HUES64 (cell line): ENCODE results near the gene RYR3.

ENCODE experiments used
- H3K27ac ChIP-seq: 2 replicates; pipeline ENCODE4 v1.7.0; 2013; ENCODE audit warnings: low read depth, low read length, inconsistent platforms
- H3K27me3 ChIP-seq: 2 replicates; pipeline ENCODE4 v1.6.1; 2013; ENCODE audit warnings: mild to moderate bottlenecking, low read length; ENCODE audit not compliant: insufficient read depth
- H3K36me3 ChIP-seq: 2 replicates; pipeline ENCODE4 v1.6.1; 2013; ENCODE audit warnings: mild to moderate bottlenecking, low read length; ENCODE audit not compliant: insufficient read depth
- H3K4me1 ChIP-seq: 2 replicates; pipeline ENCODE4 v1.6.1; 2013; ENCODE audit warnings: mild to moderate bottlenecking, low read length, moderate library complexity; ENCODE audit not compliant: insufficient read depth
- H3K4me3 ChIP-seq: 2 replicates; pipeline ENCODE4 v1.5.1; 2013; ENCODE audit warnings: mild to moderate bottlenecking, low read length, moderate library complexity
- H3K9ac ChIP-seq: 2 replicates; pipeline ENCODE4 v1.6.1; 2013; ENCODE audit warnings: mild to moderate bottlenecking, low read depth, low read length
- H3K9me3 ChIP-seq: 2 replicates; pipeline ENCODE4 v1.6.1; 2013; ENCODE audit warnings: low read depth, low read length; ENCODE audit not compliant: insufficient read depth
- WGBS: fragments of 150-250, 120-280 bp; methylation state at CpG from one replicate; pipeline ENCODE4 v1.1.7; 2013; ENCODE audit warnings: missing lambda C conversion rate; 5-methylcytosine and 5-hydroxymethylcytosine counted together

The RYR3 gene

DNA sequence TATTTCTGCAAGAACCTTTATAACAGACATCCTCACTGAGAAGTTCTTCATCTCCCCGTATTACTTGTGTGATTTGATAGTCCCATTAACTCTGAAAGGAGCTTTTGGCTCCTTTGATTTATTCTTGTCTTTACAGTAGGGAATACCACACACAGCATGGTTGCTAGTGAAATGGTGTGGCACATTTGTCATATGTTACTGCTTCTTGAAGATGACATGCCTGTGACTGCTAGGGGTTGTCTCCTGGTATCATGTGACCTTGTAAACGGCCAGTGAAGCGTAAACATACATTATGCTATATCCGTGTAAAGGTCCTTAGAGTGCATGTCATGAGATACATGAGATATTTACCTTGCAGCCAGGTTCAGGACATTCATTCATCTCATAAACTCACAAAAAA lies 197.9 kb downstream of the RYR3 start:
- H3K27ac ChIP-seq, result no peak overlapping the region
- no peaks in the 10 kb centered on the region for H3K9me3 ChIP-seq
- no peak overlapping the region for H3K9ac ChIP-seq
- H3K36me3 ChIP-seq, result no peaks in the 10 kb centered on the region
- H3K4me3 ChIP-seq, result no peak overlapping the region
- peaks cover 19% of the 10 kb centered on the region for H3K4me1 ChIP-seq
- H3K27me3 ChIP-seq, result no peaks in the 10 kb centered on the region
- 93% methylated on average over 4 of the region's 4 CpGs for WGBS

DNA sequence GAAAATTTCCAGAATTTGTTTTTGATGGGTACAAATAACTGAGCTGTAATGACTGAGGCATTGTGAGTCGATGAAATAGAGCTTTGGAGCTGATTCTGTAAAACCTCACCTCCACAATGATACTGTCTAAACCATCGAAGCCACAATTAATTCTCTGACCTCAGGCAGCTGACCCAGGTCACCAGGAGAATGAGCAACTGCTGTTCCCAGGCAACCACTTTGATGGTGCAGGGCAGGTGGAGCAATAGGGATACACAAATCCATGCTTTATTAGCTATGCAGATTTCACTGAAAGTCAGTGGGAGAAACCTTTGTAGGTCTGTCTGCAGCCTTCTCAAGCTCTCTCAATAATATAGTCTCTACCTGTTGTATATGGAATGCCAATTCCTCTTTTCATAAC lies 204.4 kb downstream of the RYR3 start:
- Histone ChIP-seq H3K27ac (no peak overlapping the region), H3K27me3 (no peaks in the 10 kb centered on the region), H3K4me3 (no peak overlapping the region), H3K4me1 (peaks cover 7% of the 10 kb centered on the region), H3K36me3 (no peaks in the 10 kb centered on the region), H3K9me3 (no peaks in the 10 kb centered on the region), H3K9ac (no peak overlapping the region)
- 93% methylated on average over 2 of the region's 2 CpGs for WGBS

DNA sequence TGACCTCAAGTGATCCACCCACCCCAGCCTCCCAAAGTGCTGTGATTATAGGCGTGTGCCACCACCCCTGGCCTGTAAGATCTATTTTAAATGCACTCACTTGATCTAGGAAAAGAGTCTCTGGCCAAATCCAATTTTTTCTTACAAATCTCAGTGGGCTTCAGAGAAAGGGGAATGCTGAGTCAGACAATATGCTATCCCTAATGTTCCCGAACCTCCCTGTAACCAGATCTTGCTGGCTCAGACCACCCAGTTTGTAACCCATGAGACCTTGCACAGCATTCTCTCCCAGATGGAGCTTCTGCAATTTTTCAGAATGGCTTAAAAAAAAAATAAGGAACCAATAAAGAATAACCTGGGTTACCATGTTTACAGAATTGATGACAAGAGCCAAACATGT lies 205.8 kb downstream of the RYR3 start:
- Histone ChIP-seq H3K27me3 (no peaks in the 10 kb centered on the region), H3K4me1 (peaks cover 7% of the 10 kb centered on the region), H3K4me3 (no peak overlapping the region), H3K27ac (no peak overlapping the region), H3K9ac (no peak overlapping the region), H3K9me3 (no peaks in the 10 kb centered on the region), H3K36me3 (no peaks in the 10 kb centered on the region)
- WGBS, result 89% methylated on average over 2 of the region's 2 CpGs

DNA sequence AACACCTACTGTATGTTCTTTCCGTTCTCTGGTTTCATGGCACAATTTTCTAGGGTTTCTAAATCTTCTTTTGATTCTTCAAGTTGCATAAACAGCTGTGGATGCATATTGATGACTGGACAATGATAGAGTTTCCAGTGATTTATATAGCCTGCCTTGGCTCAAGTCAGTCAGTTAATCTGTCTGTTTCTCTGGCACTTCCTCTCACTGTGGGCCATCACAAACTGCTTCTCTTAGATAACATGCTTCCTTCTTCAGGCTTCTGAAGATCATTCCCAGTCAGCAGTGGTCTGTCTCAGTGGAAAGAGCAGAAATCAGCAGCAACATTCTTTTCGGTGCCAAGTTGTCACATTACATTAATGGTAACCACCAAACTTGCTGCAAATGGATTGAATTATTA lies 207.2 kb downstream of the RYR3 start:
- Histone ChIP-seq H3K27me3 (no peaks in the 10 kb centered on the region), H3K9me3 (no peaks in the 10 kb centered on the region), H3K9ac (no peak overlapping the region), H3K4me1 (peaks cover 7% of the 10 kb centered on the region), H3K4me3 (no peak overlapping the region), H3K36me3 (no peaks in the 10 kb centered on the region), H3K27ac (no peak overlapping the region)
- 97% methylated on average over 2 of the region's 2 CpGs for WGBS

DNA sequence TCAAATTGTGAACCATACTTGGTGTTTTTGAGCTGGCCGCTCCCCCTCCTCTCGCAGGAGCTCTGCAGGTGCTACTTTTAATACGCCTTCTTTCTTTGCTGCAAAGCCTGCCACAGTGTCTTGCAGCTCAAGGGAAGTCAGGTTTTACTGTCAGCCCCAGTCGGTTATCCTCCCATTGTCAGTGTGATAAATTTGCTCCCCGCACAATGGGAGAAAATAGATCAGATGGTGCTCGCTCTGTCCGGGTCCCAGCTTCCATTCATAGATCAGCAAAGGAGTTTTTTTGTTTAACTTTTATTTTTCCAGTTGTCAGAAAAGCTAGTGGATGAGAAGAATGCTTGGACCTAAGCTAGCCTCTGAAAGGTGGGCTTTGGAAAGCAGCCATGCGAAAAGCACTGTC lies 207.7 kb downstream of the RYR3 start:
- 89% methylated on average over 7 of the region's 8 CpGs for WGBS

DNA sequence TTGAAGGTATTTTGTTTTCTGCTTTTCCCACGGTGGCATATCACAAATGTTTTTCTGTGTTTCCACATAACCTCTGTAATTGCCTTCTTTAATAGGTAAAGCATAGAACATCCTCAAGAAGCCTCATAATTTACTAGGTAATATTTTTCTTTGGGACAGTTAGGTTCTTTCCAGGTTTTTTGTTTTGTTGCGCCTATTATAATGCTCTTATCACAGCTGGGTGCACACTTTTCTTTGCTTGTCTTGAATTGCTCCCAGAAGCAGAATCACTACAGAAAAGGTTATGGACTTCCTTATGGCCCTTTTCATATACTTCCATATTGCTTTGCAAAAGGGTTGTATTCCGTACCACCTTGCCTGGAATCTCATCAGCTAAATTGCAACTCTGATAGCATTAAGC lies 213.5 kb downstream of the RYR3 start:
- no peaks in the 10 kb centered on the region for H3K4me1 ChIP-seq
- H3K4me3 ChIP-seq, result no peak overlapping the region
- H3K36me3 ChIP-seq, result no peaks in the 10 kb centered on the region
- no peak overlapping the region for H3K9ac ChIP-seq
- H3K27ac ChIP-seq, result no peak overlapping the region
- 94% methylated on average over 2 of the region's 3 CpGs for WGBS
- H3K9me3 ChIP-seq, result no peaks in the 10 kb centered on the region
- H3K27me3 ChIP-seq, result no peaks in the 10 kb centered on the region

More for the DNA sequence above, 207.7 kb downstream of the RYR3 start:
- Histone ChIP-seq H3K4me3 (no peak overlapping the region), H3K27ac (no peak overlapping the region), H3K9me3 (no peaks in the 10 kb centered on the region), H3K9ac (no peak overlapping the region), H3K36me3 (no peaks in the 10 kb centered on the region), H3K27me3 (no peaks in the 10 kb centered on the region), H3K4me1 (peaks cover 7% of the 10 kb centered on the region)

DNA sequence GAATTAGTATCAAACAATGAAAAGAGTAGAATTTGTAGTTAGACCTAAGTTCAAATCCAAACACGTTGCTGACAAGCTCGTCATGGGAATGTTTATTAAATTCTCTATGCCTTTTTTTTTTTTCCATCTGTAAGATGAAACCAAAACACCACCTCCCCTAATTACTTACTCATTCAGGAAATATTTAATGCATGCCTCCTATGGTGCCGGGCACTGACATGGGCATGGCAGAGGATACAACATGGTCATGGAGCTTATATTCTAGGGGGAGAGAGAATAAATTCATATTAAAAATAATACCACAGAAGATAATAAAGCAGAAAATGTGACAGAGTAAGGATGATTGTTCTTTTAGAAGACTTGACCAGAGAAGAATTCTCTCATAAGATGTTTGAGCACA lies 215.8 kb downstream of the RYR3 start:
- Histone ChIP-seq H3K9ac (no peak overlapping the region), H3K4me3 (no peak overlapping the region), H3K4me1 (no peaks in the 10 kb centered on the region), H3K36me3 (no peaks in the 10 kb centered on the region), H3K27me3 (no peaks in the 10 kb centered on the region), H3K27ac (no peak overlapping the region), H3K9me3 (no peaks in the 10 kb centered on the region)
- WGBS, result 91% methylated on average over 2 of the region's 3 CpGs

DNA sequence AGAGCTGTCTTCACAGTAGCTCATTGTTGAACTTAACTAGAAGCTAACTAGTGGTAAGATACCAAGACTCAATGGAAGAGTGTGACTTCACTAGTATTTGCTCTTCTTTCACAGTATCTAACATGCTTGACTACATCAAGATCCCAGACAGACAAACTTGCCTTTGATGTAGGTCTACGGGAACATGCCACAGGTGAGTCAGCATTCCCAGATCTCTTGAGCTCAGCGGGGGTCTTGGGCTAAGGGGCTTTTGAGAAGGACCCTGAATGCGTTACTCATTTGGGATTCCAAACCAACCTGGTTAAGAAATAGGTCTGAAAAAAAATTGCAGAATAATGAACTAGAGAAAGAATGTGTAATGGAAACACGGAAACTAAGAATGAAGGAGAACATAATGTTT lies 222.4 kb downstream of the RYR3 start:
- Histone ChIP-seq H3K4me3 (no peak overlapping the region), H3K27me3 (no peaks in the 10 kb centered on the region), H3K9me3 (no peaks in the 10 kb centered on the region), H3K27ac (no peak overlapping the region), H3K36me3 (no peaks in the 10 kb centered on the region), H3K4me1 (no peaks in the 10 kb centered on the region), H3K9ac (no peak overlapping the region)
- WGBS, result 74% methylated on average over 4 of the region's 4 CpGs

DNA sequence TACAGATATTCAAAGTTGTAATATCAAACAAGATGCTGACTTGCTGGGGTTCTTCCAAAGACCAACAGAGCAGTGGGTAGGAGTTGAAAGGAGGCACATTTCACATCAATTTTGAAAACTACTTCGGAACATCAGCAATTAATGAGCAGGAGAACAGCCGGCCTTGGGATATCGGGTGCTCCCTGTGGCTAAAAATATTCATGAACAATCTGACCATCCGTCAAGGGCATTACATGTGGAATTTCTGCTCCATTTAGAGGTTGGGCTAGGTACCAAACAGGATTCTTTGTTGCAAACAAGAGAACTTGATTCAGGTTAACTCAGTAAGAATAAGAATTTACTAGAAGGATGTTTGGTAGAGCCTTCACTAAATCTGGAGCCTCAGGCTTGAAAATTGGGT lies 223.9 kb downstream of the RYR3 start:
- 97% methylated on average over 4 of the region's 4 CpGs for WGBS
- Histone ChIP-seq H3K4me1 (no peaks in the 10 kb centered on the region), H3K9ac (no peak overlapping the region), H3K4me3 (no peak overlapping the region), H3K27ac (no peak overlapping the region), H3K27me3 (no peaks in the 10 kb centered on the region), H3K36me3 (no peaks in the 10 kb centered on the region), H3K9me3 (no peaks in the 10 kb centered on the region)

DNA sequence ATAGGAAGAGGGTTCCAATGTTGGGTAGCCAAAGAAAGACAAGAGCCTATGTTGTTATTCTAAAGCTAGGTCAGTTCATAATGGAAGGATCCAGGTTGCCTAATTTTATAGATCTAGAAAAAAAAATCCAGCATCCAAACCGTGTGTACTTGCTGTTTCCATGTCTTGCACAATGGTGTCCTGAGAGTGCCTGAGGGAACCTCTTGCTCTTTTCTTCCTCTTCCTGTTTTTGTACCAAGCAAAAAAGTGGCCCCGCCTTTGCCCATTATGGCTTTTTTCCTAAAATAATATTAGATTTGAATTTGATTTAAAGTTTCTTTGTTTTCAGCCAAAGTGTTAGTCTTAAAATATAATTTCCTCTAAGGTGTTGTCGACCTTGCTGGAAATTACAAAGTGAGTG lies 224.4 kb downstream of the RYR3 start:
- Histone ChIP-seq H3K9ac (no peak overlapping the region), H3K36me3 (no peaks in the 10 kb centered on the region), H3K4me1 (no peaks in the 10 kb centered on the region), H3K27me3 (no peaks in the 10 kb centered on the region), H3K4me3 (no peak overlapping the region), H3K27ac (no peak overlapping the region), H3K9me3 (no peaks in the 10 kb centered on the region)
- WGBS, result 87% methylated on average over 1 of the region's 3 CpGs

DNA sequence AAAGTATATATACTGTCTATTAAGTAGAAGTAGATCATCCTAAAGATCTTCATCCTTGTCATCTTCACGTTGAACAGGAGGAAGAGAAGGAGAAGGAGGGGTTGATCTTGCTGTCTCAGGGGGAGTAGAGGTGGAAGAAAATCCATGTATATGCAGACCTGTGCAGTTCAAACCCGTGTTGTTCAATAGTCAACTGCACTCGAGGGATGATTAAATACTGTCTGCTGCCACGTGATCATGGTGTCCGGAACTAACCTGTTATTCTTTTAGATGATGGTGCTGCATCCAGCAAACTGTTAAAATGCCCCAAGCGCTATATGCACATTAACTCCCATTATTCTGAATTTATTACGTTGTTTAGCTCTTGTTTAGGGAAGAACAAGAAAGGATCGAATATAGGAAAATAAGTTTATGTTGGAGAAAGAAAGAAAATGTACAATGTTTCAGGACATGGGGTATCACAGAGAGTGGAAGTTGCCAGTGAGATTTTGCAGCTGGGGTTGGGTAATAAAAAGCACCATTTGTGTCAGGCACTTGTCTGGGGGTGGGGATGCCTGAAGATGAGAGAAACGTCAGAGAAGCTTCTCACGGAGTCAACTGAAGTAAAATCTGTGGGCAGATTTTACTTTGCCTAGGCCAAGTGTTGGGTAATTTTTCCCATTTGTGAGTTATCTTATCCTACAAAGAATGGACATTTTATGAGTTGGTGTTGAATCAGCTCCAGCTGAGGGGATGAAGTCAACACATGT lies 229.2 kb downstream of the RYR3 start:
- Histone ChIP-seq H3K27ac (no peak overlapping the region), H3K4me3 (no peak overlapping the region), H3K9ac (no peak overlapping the region), H3K36me3 (no peaks in the 10 kb centered on the region), H3K9me3 (no peaks in the 10 kb centered on the region), H3K27me3 (no peaks in the 10 kb centered on the region), H3K4me1 (no peaks in the 10 kb centered on the region)
- WGBS, result 94% methylated on average over 10 of the region's 10 CpGs

DNA sequence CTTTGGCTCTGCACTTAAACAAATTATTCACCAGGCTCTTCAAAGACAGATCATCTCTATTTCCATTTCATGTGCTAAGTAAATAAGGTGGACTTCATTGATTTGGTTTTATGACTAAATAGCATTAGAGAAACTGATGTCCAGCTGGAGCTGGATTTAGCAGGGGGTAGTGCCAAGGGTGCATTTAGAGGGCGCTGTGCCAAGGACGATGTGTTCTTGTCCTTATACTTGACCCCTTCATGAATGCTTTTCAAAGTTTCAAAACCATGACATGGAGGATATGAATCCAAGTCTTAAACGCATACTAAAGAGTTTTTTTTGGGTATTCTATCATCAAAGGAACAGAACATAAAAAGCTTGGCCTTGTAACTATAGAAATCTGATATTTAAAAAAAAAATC lies 233.2 kb downstream of the RYR3 start:
- H3K4me1 ChIP-seq, result no peaks in the 10 kb centered on the region
- H3K9me3 ChIP-seq, result no peaks in the 10 kb centered on the region
- H3K27me3 ChIP-seq, result no peaks in the 10 kb centered on the region
- no peaks in the 10 kb centered on the region for H3K36me3 ChIP-seq
- H3K4me3 ChIP-seq, result no peak overlapping the region
- no peak overlapping the region for H3K9ac ChIP-seq
- no peak overlapping the region for H3K27ac ChIP-seq
- 91% methylated on average over 2 of the region's 3 CpGs for WGBS
